NCI-H1930 (cell line): ENCODE measurements around the gene CCDC83.

Experiments
- DNase-seq, 2 experiments: peaks; one replicate each; lab custom pipeline; 2025; lab: John Stamatoyannopoulos, UW

The CCDC83 gene

DNA sequence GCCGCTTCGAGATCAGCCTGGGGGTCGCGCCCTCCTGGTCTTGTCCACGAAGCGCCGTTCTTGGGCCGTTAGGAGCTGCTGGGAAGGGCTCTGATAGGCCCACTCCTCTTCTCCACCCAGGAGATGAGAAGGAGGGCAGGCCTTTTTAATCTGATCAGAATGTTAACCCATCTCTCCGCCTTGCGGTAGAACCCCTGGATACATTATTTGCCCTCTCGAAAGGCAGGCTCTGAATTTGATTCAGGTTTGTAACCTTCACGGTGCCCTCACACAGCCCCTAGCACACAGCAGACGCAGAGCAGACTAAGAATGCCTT is at the start of gene CCDC83:
Gene CCDC83 (plus strand): TSS at position 43 of the 316 bp plus-strand sequence. CDS start 9,741 bp downstream, outside the sequence.
- DNase-seq, result no peak

- no peak for DNase-seq
These were observed 49.8 kb upstream of the CCDC83 start for GRCh38 chr11:85805387-85805786.

DNA sequence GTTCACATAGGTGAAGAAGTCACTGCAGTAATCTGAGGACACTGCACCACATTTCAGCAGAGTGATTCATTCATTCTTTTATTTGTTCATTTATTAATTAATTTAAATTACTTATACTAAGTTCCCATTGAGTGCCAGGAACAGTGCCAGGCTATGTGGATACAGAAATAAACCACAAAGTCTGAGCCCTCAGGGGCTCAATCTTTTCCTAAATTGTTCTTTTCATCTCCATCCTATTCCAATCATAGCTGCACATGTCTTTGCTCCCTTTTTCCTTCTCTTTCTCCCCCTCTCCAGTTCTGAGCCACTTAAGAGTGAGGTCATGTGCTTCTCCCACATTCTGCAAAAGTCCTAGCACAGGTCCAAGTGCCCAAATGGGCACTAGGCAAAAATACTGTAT is 49.2 kb upstream of the CCDC83 start:
- no peak for DNase-seq

- no peak for DNase-seq
These were observed 48.3 kb upstream of the CCDC83 start for GRCh38 chr11:85806876-85807275.

GRCh38 chr11:85809191-85809590 is 46.0 kb upstream of the CCDC83 start:
- no peak for DNase-seq

- DNase-seq, result peak in 1 of 2 experiments; percentile 2
These were observed 45.3 kb upstream of the CCDC83 start for GRCh38 chr11:85809863-85810262.

- DNase-seq, result no peak
These were observed 44.7 kb upstream of the CCDC83 start for GRCh38 chr11:85810521-85810870.

GRCh38 chr11:85810871-85811611 is 44.1 kb upstream of the CCDC83 start, which contains the start of gene SYTL2:
TSS of gene SYTL2 (minus strand) at chr11:85811141. CDS start at chr11:85757725, 53,416 bp downstream.
- peak; percentile 12 to 54 for DNase-seq

DNA sequence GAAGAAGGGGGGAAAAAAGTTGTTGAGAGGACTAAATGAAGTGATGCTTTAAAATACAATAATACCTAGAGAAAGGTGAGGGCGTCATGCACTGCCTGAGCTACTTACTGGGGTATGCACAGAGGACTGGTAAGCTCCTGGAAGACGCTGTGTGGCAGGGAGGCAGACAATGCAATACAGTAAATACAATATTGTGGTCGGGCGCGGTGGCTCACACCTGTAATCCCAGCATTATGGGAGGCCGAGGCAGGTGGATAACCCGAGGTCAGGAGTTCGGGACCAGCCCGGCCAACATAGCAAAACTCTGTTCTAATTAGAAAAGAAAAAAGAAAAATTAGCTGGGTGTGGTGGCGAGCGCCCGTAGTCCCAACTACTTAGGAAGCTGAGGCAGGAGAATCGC is 43.6 kb upstream of the CCDC83 start:
- DNase-seq, result no peak

DNA sequence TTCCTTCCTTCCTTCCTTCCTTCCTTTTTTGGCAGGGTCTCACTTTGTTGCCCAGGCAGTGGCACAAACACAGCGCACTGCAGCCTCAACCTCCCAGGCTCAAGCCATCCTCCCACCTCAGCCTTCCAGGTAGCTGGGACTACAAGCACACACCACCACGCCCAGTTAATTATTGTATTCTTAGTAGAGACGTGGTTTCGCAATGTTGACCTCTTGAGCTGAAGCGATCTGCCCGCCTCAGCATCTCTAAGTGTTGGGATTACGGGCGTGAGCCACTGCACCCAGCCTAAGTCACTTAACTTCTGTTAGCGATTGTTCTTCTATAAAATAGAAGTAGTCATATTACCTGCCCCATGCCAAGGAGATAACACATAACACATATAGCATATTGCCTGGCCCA is 41.5 kb upstream of the CCDC83 start:
- DNase-seq, result no peak

- DNase-seq, result no peak
These were observed 39.8 kb upstream of the CCDC83 start for GRCh38 chr11:85815186-85815931.

DNA sequence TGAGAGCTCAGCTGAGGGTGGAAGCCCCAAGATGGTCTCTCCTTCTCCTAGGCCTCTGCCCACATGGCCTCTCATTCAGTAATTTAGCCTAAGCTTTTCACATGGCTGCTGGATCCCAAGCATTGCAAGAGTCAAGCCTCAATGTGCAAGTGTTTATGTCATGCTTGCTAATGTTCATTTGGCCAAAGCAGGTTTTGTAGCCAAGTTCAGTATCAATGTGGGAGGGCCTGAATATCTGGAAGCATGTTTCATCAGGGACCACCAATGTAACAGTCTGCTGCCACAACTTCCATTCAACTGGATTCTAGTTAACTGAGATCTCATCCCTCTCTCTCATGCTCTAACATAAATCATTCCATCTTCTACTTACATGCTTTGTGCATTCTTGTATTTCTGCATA is 35.7 kb upstream of the CCDC83 start:
- no peak for DNase-seq

DNA sequence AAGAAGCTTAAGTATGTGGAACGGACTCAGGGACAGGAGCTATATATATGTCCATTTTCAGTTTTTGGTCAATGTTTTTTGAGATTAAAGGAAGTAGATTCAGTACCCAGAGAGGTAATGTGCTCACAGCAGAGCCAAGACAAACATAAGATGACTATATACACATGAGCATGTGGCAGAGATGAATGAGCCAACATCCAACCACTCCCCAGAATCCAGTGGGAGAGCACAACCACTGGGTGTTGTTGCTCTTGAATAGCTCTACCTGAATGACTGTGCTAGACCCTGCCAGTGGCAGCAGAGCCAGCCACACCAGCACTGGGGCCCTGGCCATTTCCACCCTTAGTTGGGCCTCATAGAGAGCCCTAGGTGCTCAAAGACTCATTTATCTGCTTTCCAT is 33.5 kb upstream of the CCDC83 start:
- no peak for DNase-seq

GRCh38 chr11:85822814-85823213 is 32.4 kb upstream of the CCDC83 start:
- DNase-seq, result no peak

GRCh38 chr11:85823816-85824215 is 31.4 kb upstream of the CCDC83 start:
- DNase-seq, result no peak

GRCh38 chr11:85825616-85826015 is 29.6 kb upstream of the CCDC83 start:
- no peak for DNase-seq

DNA sequence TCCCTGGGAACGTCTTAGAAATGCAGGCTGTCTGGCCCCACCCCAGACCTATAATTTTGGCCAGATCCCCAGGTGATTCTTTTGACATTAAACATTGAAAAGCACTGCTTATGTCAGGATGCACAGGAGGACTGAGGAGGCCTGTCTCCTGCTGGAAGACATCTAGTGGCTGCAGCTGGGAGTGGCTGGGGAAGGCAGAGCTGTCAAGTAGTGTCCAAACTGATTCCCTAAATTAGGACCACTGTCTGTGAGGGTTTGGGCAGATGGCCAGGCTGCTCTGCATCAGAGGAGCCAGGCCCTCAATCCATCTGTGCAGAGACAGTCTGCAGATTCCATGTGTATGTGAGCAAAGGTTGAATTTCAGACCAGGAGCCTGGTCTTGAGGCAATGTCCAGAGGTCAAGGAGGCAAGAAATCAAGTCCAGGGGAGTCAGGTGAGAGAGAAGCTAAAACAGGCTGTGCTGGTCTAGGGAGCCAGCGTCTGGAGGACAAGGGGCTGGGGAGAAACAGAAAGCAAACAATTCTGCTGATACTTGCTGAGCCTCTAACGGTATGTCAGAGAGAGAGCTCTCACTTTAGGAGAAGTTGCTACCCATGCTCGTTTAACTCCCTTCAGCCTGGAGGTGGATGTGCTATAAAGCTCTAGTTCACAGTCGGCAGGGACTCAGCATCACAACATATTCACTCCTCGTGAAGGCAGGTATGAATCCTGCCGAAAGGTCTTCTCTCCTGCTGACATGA is 28.9 kb upstream of the CCDC83 start:
- DNase-seq, result no peak

GRCh38 chr11:85827748-85828639 is 27.2 kb upstream of the CCDC83 start:
- DNase-seq, result peak in 1 of 2 experiments; percentile 13

- DNase-seq, result no peak
These were observed 26.6 kb upstream of the CCDC83 start for GRCh38 chr11:85828640-85828978.

- DNase-seq, result no peak
These were observed 26.0 kb upstream of the CCDC83 start for GRCh38 chr11:85829172-85829571.

DNA sequence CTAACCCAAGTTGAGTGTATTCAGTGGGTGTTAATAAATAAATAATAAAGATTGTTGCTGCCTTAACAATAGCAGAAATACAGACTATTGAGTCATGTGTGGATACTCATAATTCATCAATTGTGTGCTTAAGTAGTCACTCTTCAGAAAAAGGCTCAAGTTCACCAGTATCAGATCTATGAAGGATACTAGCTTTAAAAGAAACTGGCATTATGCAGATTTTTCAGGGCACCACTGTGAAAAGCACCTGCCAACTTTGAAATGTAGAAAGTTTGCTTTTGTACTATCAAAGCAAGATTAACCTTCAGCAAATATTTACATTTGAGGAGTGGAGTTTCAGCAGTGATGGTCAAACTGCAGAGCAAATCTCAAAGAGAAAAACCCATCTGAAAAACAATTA is 24.1 kb upstream of the CCDC83 start:
- DNase-seq, result no peak

DNA sequence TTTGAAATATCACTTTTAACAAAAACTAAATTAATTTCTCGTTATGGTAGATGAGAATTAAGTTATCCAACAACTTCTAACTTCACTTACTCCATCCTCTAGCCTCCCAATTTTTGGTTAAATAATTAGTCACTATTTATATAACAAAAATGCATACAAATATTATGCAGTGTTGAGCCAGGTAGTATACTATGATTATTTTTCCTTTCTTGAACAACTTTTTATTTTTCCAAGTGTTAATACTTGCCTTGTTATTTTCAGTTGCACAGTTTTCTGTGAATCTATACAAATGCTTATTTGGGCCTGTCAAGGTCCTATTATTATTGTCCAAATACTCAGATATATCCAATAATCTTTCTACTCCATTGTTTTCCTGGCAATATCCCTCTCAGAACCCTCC is 19.9 kb upstream of the CCDC83 start:
- DNase-seq, result no peak
